Suprapubic skin (tissue), 3 donors: ENCODE data around the gene HECTD1.

Experiments used
- CTCF ChIP-seq, 2 donors: fragments of 200-600 bp in 1 of 2; fragments of 450-650 bp in 1 of 2; sonication (generic) in 1 of 2; IDR thresholded peaks; one replicate each; pipeline ENCODE4 v1.5.1; 2016 to 2019; ENCODE audit warnings: antibody characterized with exemption in 2 of 2, mild to moderate bottlenecking in 1 of 2, moderate library complexity in 1 of 2
- EP300 ChIP-seq: sonication (generic); formaldehyde crosslinking; IDR thresholded peaks from one replicate; pipeline ENCODE4 v1.6.1; 2017; ENCODE audit warnings: antibody characterized with exemption
- POLR2A ChIP-seq, 2 donors: fragments of 450-650 bp; IDR thresholded peaks; one replicate each; pipeline ENCODE4 v1.6.1; 2017; ENCODE audit warnings: antibody characterized with exemption in 2 of 2, mild to moderate bottlenecking in 2 of 2, moderate library complexity in 2 of 2

- no peak for TF ChIP-seq CTCF (IDR thresholded peaks at IDR 0.05)
- no peak for TF ChIP-seq POLR2A (IDR thresholded peaks at IDR 0.05)
- TF ChIP-seq EP300 = no peak
Measured at GRCh38 chr14:31197671-31198070, 9.9 kb downstream of the HECTD1 start.
